GM12878 (cell line): ENCODE results near the gene DAGLA. TPM values are rescaled to one million over a fixed set of nuclear protein-coding genes. Genes with fewer than 3 reads are reported as not detected.

Source experiments
- ATAC-seq: fragments of 200-7000 bp; cut with Tn5 transposase; 3 replicates; pipeline ENCODE4 v1.9.1; 2020; ENCODE audit warnings: mild to moderate bottlenecking, moderate library complexity
- BruUV-seq: library from RNA; stranded (reverse); fragments of 400-500 nt; replicated peaks from 2 replicates; lab custom pipeline; 2021; lab: Mats Ljungman, UMichigan
- CTCF ChIA-PET: fragments of 300-600 bp; sonication (Branson Sonifier 250); formaldehyde crosslinking; extraction: SDS; loops from one replicate; lab custom pipeline; 2021; ENCODE audit warnings: inconsistent platforms; lab: Yijun Ruan, JAX
- POLR2A ChIA-PET: fragments of 350-600 bp; formaldehyde crosslinking; extraction: SDS; loops from one replicate; lab custom pipeline; 2021; ENCODE audit warnings: inconsistent platforms; lab: Charles Lee
- RAD21 ChIA-PET: fragments of 300-600 bp; sonication (Branson Sonifier 250); formaldehyde crosslinking; loops from one replicate; lab custom pipeline; 2023; ENCODE audit warnings: antibody characterized with exemption; ENCODE audit not compliant: unreplicated experiment; lab: Charles Lee
- SMC1A ChIA-PET: fragments of 300-600 bp; sonication (Branson Sonifier 250); formaldehyde crosslinking; loops from one replicate; lab custom pipeline; 2023; ENCODE audit not compliant: unreplicated experiment, uncharacterized antibody; lab: Charles Lee
- DNase-seq: peaks from one replicate; pipeline ENCODE4 v3.0.0-alpha.2; 2011; ENCODE audit warnings: low read depth, low spot score
- FAIRE-seq: peaks from 3 replicates; lab custom pipeline; 2011; peaks lifted over from hg19 to GRCh38; lab: Jason Lieb, UNC
- H2AFZ ChIP-seq: 2 replicates; pipeline ENCODE4 v1.6.0; 2011; ENCODE audit warnings: low read depth, low read length, control low read depth; ENCODE audit not compliant: control insufficient read depth
- H3K27ac ChIP-seq: 2 replicates; pipeline ENCODE4 v1.5.1; 2011; ENCODE audit warnings: control low read depth; ENCODE audit not compliant: control insufficient read depth, insufficient read depth
- H3K27me3 ChIP-seq, 2 experiments: replicated peaks in 1 of 2; 2 replicates each; pipeline versions ENCODE4 v1.6.0 to v1.6.1; 2011; ENCODE audit warnings: low read length in 1 of 2; ENCODE audit not compliant: control insufficient read depth in 2 of 2, insufficient read depth in 2 of 2
- H3K36me3 ChIP-seq, 2 experiments: 2 replicates each; pipeline ENCODE4 v1.5.1; 2011; ENCODE audit warnings: low read length in 1 of 2; ENCODE audit not compliant: control insufficient read depth in 2 of 2, insufficient read depth in 2 of 2
- H3K4me1 ChIP-seq: 2 replicates; pipeline ENCODE4 v1.6.1; 2011; ENCODE audit warnings: mild to moderate bottlenecking, low read length, moderate library complexity, mixed read lengths; ENCODE audit not compliant: control insufficient read depth, insufficient read depth
- H3K4me2 ChIP-seq: 2 replicates; pipeline ENCODE4 v1.6.0; 2011; ENCODE audit warnings: control low read depth; ENCODE audit not compliant: control insufficient read depth, insufficient read depth
- H3K4me3 ChIP-seq: fragments of 200-600 bp; sonication (generic); 2 replicates; pipeline ENCODE4 v1.5.1; 2016
- H3K79me2 ChIP-seq: 2 replicates; pipeline ENCODE4 v1.6.0; 2011; ENCODE audit warnings: low read length; ENCODE audit not compliant: control insufficient read depth, insufficient read depth
- H3K9ac ChIP-seq: 2 replicates; pipeline ENCODE4 v1.8.0; 2011; ENCODE audit warnings: low read length, control low read depth, mixed read lengths; ENCODE audit not compliant: control insufficient read depth, insufficient read depth
- H3K9me3 ChIP-seq: replicated peaks from 3 replicates; pipeline ENCODE4 v1.5.1; 2011; ENCODE audit warnings: mild to moderate bottlenecking, low read length; ENCODE audit not compliant: control insufficient read depth, insufficient read depth
- H4K20me1 ChIP-seq: 2 replicates; pipeline ENCODE4 v1.6.0; 2011; ENCODE audit not compliant: control insufficient read depth, insufficient read depth
- ATF2 ChIP-seq: IDR thresholded peaks from 2 replicates; pipeline ENCODE4 v1.6.1; 2012; ENCODE audit warnings: low read length, inconsistent platforms
- BHLHE40 ChIP-seq, 2 experiments: fragments of 450-650 bp in 1 of 2; IDR thresholded peaks; 2 replicates each; pipeline ENCODE4 v1.6.1; 2011 to 2017; ENCODE audit warnings: low read depth in 2 of 2, borderline replicate concordance in 1 of 2, improper control_type of control experiment in 1 of 2, low read length in 1 of 2, mild to moderate bottlenecking in 1 of 2
- CEBPB ChIP-seq, 2 experiments: fragments of 150-350 bp in 1 of 2; IDR thresholded peaks; 2 replicates each; pipeline ENCODE4 v1.6.1; 2012 to 2014; ENCODE audit warnings: low read depth in 2 of 2, low read length in 2 of 2, borderline replicate concordance in 1 of 2, inconsistent platforms in 1 of 2
- CREM ChIP-seq: IDR thresholded peaks from 2 replicates; pipeline ENCODE4 v1.6.1; 2014; ENCODE audit warnings: antibody characterized with exemption, low read depth
- E2F8 ChIP-seq: fragments of 450-650 bp; IDR thresholded peaks from 2 replicates; pipeline ENCODE4 v1.6.1; 2018; ENCODE audit warnings: mild to moderate bottlenecking, low read depth, moderate library complexity; ENCODE audit not compliant: partially characterized antibody
- HDAC2 ChIP-seq: fragments of 200-600 bp; sonication (generic); IDR thresholded peaks from 2 replicates; pipeline ENCODE4 v1.6.1; 2017
- MEF2A ChIP-seq: IDR thresholded peaks from 2 replicates; pipeline ENCODE4 v1.6.1; 2011; ENCODE audit warnings: low read depth, mild to moderate bottlenecking, low read length, moderate library complexity; ENCODE audit not compliant: insufficient read depth
- NRF1 ChIP-seq: conservative IDR thresholded peaks from 2 replicates; pipeline ENCODE4 v1.6.1; 2011; ENCODE audit warnings: mild to moderate bottlenecking, low read depth, low read length, improper control_type of control experiment
- ZNF207 ChIP-seq: fragments of 450-650 bp; IDR thresholded peaks from 2 replicates; pipeline ENCODE4 v1.6.1; 2014; ENCODE audit warnings: antibody characterized with exemption, mild to moderate bottlenecking, borderline replicate concordance
- ZNF384 ChIP-seq: IDR thresholded peaks from 2 replicates; pipeline ENCODE4 v1.6.1; 2012; ENCODE audit warnings: low read depth, mild to moderate bottlenecking, low read length, improper control_type of control experiment, borderline replicate concordance
- WGBS: methylation state at CpG from one replicate; pipeline ENCODE4 v1.1.6; 2016; ENCODE audit warnings: low lambda C conversion rate; ENCODE audit not compliant: insufficient replicate concordance, insufficient coverage; ENCODE audit errors: missing lambda C conversion rate; 5-methylcytosine and 5-hydroxymethylcytosine counted together
- in situ Hi-C: fragments of 300-500 bp; cut with MboI; formaldehyde crosslinking; loops from 9 replicates; pipeline ENCODE4 v1.14.3; 2018; ENCODE audit warnings: mixed read lengths
- intact Hi-C: fragments of 100-400 bp; cut with micrococcal nuclease; formaldehyde crosslinking; loops from one replicate; pipeline ENCODE4 v1.14.2; 2022; ENCODE audit not compliant: unreplicated experiment
- polyA plus RNA-seq, 11 experiments: library from polyadenylated mRNA; depleted of rRNA in 4 of 11; unstranded in 6 of 11; stranded (reverse) in 5 of 11; fragments of >200 nt; fragmentation: Nextera tagmentation in 4 of 11; fragmentation: Illumina TruSeq in 1 of 11; extraction: Ambion mirVana in 4 of 11; extraction: Trizol in 1 of 11; gene quantifications; 1 replicate in 1 of 11; 2 replicates in 10 of 11; pipeline versions ENCODE4 v1.2.1 to v1.2.3, GENCODE V29; 2011 to 2016; ENCODE audit warnings: inconsistent platforms in 2 of 11, missing spikeins in 2 of 11, low read depth in 1 of 11
- total RNA-seq, 4 experiments: library from RNA; depleted of rRNA in 3 of 4; stranded (reverse); fragments of >200 nt in 3 of 4; fragmentation: Illumina TruSeq in 1 of 4; extraction: Trizol in 1 of 4; gene quantifications; 2 replicates each; pipeline versions ENCODE4 v1.2.1 to v1.2.3, GENCODE V29; 2013 to 2021

DAGLA gene
- total and polyA plus RNA-seq, 10 of the 15 experiments (the other 5 are each of a cell fraction or from before 2014, with no cell fraction given): 0.05 TPM; not detected in 9

GRCh38 chr11:61777234-61778090 is 97.3 kb downstream of the DAGLA start:
- no peaks in the 10 kb centered on the region for H3K27me3 ChIP-seq
- no peaks in the 10 kb centered on the region for H4K20me1 ChIP-seq
- SMC1A ChIA-PET: interaction anchor here (0.8 to 2.6 kb wide), 2 partner anchors 24 to 28 kb away, joined by 3 to 8 read pairs; no protein-coding TSS in a partner anchor
- 41% methylated on average over 52 of the region's 67 CpGs for WGBS
- RAD21 ChIA-PET: interaction anchor here (0.6 kb wide), 1 partner anchor 30 kb away, joined by 5 read pairs; no protein-coding TSS in a partner anchor
- H3K36me3 ChIP-seq: no peaks in the 10 kb centered on the region
- H3K4me1 ChIP-seq: no peaks in the 10 kb centered on the region; the same call in 1 of the 2 replicates
- no peak overlapping the region for H3K9ac ChIP-seq
- intact Hi-C loops: no loop called here
- no peaks in the 10 kb centered on the region for H3K9me3 ChIP-seq
- no peak overlapping the region for H3K27ac ChIP-seq
- FAIRE-seq (no peak), ATAC-seq (peak; percentile 59), DNase-seq (no peak)
- H2AFZ ChIP-seq: no peak overlapping the region
- in situ Hi-C loops: no loop called here
- H3K79me2 ChIP-seq: no peaks in the 10 kb centered on the region
- CTCF ChIA-PET: interaction anchor here (7.5 kb wide), 1 partner anchor 29 kb away, joined by 88 read pairs; no protein-coding TSS in a partner anchor
- POLR2A ChIA-PET: no interaction called here
- no TSS peak for BruUV-seq
- 0 out of 2 replicates have a peak overlapping the region, but pooled peaks have one; percentile 18 for H3K4me2 ChIP-seq
- TF ChIP-seq NRF1 (no peak), BHLHE40 (IDR thresholded peaks at IDR 0.05; ENCODE audit: borderline replicate concordance in 1 of 2, low read depth in 2 of 2, low read length in 1 of 2) (peak; percentile 24 to 66; a peak in 2 of 4 replicates)
- H3K4me3 ChIP-seq: no peak overlapping the region

- H3K9me3 ChIP-seq: no peaks in the 10 kb centered on the region
- ChIA-PET SMC1A (no interaction called here), POLR2A (no interaction called here), CTCF (interaction anchor here (0.6 to 7.5 kb wide), 4 partner anchors 9 to 30 kb away, joined by 3 to 88 read pairs (median 4); no protein-coding TSS in a partner anchor), RAD21 (interaction anchor here (1.7 kb wide), 1 partner anchor 31 kb away, joined by 4 read pairs; no protein-coding TSS in a partner anchor)
- intact Hi-C loops (no loop called here), in situ Hi-C loops (no loop called here)
- WGBS: 63% methylated on average over 11 of the region's 11 CpGs
- no peaks in the 10 kb centered on the region; the same call in 1 of the 2 replicates for H3K4me1 ChIP-seq
- BruUV-seq: no TSS peak
- H3K27me3 ChIP-seq: no peaks in the 10 kb centered on the region
- no peak overlapping the region for H3K27ac ChIP-seq
- H3K79me2 ChIP-seq: no peaks in the 10 kb centered on the region
- no peak for DNase-seq
- H3K4me3 ChIP-seq: no peak overlapping the region
- FAIRE-seq: no peak
- H3K4me2 ChIP-seq: no peak overlapping the region
- no peaks in the 10 kb centered on the region for H4K20me1 ChIP-seq
- H3K36me3 ChIP-seq: no peaks in the 10 kb centered on the region; a peak in 1 of 4 replicates
- no peak for ATAC-seq
- no peak overlapping the region for H3K9ac ChIP-seq
- no peak overlapping the region for H2AFZ ChIP-seq
- TF ChIP-seq ATF2: no peak
- TF ChIP-seq E2F8: no peak
- TF ChIP-seq MEF2A: no peak
- TF ChIP-seq CEBPB (IDR thresholded peaks at IDR 0.05; ENCODE audit: borderline replicate concordance in 1 of 2, low read depth in 2 of 2, low read length in 2 of 2): no peak
- TF ChIP-seq ZNF207: no peak
- no peak for TF ChIP-seq HDAC2
- no peak for TF ChIP-seq CREM
- TF ChIP-seq ZNF384: no peak
Observed at GRCh38 chr11:61778357-61778886, 98.2 kb downstream of the DAGLA start.
